IMR-90 (cell line): Measurements from ENCODE around the gene IFNGR1.

Source experiments
- FOS ChIP-seq: fragments of 150-350 bp; IDR thresholded peaks from 2 replicates; pipeline ENCODE4 v1.6.1; 2016; ENCODE audit warnings: low read depth, low read length
- MAZ ChIP-seq: IDR thresholded peaks from 2 replicates; pipeline ENCODE4 v1.6.1; 2012; ENCODE audit warnings: low read depth, mild to moderate bottlenecking, low read length, improper control_type of control experiment, moderate library complexity, borderline replicate concordance
- POLR2A ChIP-seq: IDR thresholded peaks from 2 replicates; pipeline ENCODE4 v1.6.1; 2012; ENCODE audit warnings: mild to moderate bottlenecking, low read depth, low read length
- RAD21 ChIP-seq: IDR thresholded peaks from 2 replicates; pipeline ENCODE4 v1.6.1; 2012; ENCODE audit warnings: low read length, improper control_type of control experiment
- RFX5 ChIP-seq: IDR thresholded peaks from 2 replicates; pipeline ENCODE4 v1.8.0; 2012; ENCODE audit warnings: low read depth, mild to moderate bottlenecking, low read length, moderate library complexity
- SMC3 ChIP-seq: fragments of 150-350 bp; IDR thresholded peaks from 2 replicates; pipeline ENCODE4 v1.6.1; 2016; ENCODE audit warnings: low read depth, mild to moderate bottlenecking, antibody characterized with exemption, low read length, moderate library complexity
- TF ChIP-seq, protein P1 (sequence below): conservative IDR thresholded peaks from 2 replicates; pipeline ENCODE4 v1.5.1; 2012; ENCODE audit warnings: mild to moderate bottlenecking, low read depth, low read length, improper control_type of control experiment
- TF ChIP-seq, protein P2 (sequence below): fragments of 150-350 bp; IDR thresholded peaks from 2 replicates; pipeline ENCODE4 v1.6.1; 2017; ENCODE audit warnings: mild to moderate bottlenecking, antibody characterized with exemption, low read length, low read depth

DNA sequence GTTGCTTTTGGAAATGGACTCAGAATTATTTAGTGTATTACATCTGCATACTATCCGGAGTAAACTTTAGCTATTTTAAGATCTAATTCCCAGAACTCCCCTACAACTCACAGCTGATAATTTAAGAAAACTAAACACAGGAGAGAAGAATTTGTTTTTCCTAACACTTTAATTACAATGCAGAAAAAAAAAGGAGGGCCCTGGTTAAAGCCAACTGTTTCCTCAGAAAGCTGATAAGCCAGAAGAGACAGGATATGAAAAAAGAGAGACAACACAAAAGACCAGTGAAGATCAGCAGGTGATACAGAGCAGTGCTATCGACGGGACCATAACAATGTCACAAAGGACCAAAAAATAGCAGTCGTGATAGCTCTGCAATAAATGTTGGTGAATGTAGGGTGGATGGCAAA is 5.8 kb downstream of the IFNGR1 start:
- TF ChIP-seq, protein P1, sequence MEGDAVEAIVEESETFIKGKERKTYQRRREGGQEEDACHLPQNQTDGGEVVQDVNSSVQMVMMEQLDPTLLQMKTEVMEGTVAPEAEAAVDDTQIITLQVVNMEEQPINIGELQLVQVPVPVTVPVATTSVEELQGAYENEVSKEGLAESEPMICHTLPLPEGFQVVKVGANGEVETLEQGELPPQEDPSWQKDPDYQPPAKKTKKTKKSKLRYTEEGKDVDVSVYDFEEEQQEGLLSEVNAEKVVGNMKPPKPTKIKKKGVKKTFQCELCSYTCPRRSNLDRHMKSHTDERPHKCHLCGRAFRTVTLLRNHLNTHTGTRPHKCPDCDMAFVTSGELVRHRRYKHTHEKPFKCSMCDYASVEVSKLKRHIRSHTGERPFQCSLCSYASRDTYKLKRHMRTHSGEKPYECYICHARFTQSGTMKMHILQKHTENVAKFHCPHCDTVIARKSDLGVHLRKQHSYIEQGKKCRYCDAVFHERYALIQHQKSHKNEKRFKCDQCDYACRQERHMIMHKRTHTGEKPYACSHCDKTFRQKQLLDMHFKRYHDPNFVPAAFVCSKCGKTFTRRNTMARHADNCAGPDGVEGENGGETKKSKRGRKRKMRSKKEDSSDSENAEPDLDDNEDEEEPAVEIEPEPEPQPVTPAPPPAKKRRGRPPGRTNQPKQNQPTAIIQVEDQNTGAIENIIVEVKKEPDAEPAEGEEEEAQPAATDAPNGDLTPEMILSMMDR, result no peak
- no peak for TF ChIP-seq POLR2A
- TF ChIP-seq SMC3, result no peak
- TF ChIP-seq RAD21, result no peak
- no peak for TF ChIP-seq FOS
- TF ChIP-seq, protein P2, sequence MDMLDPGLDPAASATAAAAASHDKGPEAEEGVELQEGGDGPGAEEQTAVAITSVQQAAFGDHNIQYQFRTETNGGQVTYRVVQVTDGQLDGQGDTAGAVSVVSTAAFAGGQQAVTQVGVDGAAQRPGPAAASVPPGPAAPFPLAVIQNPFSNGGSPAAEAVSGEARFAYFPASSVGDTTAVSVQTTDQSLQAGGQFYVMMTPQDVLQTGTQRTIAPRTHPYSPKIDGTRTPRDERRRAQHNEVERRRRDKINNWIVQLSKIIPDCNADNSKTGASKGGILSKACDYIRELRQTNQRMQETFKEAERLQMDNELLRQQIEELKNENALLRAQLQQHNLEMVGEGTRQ, result no peak
- TF ChIP-seq RFX5, result no peak
- TF ChIP-seq MAZ, result no peak
